WTC11 (cell line): Measurements from ENCODE around the gene SHBG. TPM values are rescaled to one million over a fixed set of nuclear protein-coding genes. Genes with fewer than 3 reads are reported as not detected.

Experiments
- ATAC-seq: fragments of 200-7000 bp; cut with Tn5 transposase; 2 replicates; pipeline ENCODE4 v1.10.0; 2021; ENCODE audit warnings: mild to moderate bottlenecking, moderate library complexity
- CTCF ChIA-PET: fragments of 300-600 bp; sonication (Branson Sonifier 250); formaldehyde crosslinking; loops from one replicate; lab custom pipeline; 2021; ENCODE audit warnings: antibody characterized with exemption; lab: Charles Lee
- POLR2A ChIA-PET: fragments of 350-600 bp; sonication (Branson Sonifier 250); formaldehyde crosslinking; loops from one replicate; lab custom pipeline; 2021; ENCODE audit warnings: antibody characterized with exemption; lab: Charles Lee
- DNase-seq: peaks from one replicate; pipeline ENCODE4 v3.0.0; 2021; ENCODE audit warnings: low spot score
- H3K27ac Mint-ChIP-seq: 2 replicates; pipeline ENCODE4 v1.8.0; 2021; ENCODE audit warnings: mixed read lengths
- H3K27me3 Mint-ChIP-seq: 2 replicates; pipeline ENCODE4 v1.8.0; 2021; ENCODE audit warnings: low read depth, mild to moderate bottlenecking, moderate library complexity, mixed read lengths
- H3K36me3 Mint-ChIP-seq: 2 replicates; pipeline ENCODE4 v1.8.0; 2021; ENCODE audit warnings: mixed read lengths
- H3K4me1 Mint-ChIP-seq: 2 replicates; pipeline ENCODE4 v1.8.0; 2022; ENCODE audit warnings: mixed read lengths
- H3K4me3 Mint-ChIP-seq: 2 replicates; pipeline ENCODE4 v1.8.0; 2021; ENCODE audit warnings: mild to moderate bottlenecking, moderate library complexity, mixed read lengths
- H3K9me3 Mint-ChIP-seq: 2 replicates; pipeline ENCODE4 v1.8.0; 2021; ENCODE audit warnings: mixed read lengths
- CREB1 ChIP-seq: sonication (generic); formaldehyde crosslinking; IDR thresholded peaks from 2 replicates; pipeline ENCODE4 v1.8.0; 2023; ENCODE audit warnings: mild to moderate bottlenecking, missing genetic modification reagents
- E2F5 ChIP-seq: sonication (generic); formaldehyde crosslinking; IDR thresholded peaks from 2 replicates; pipeline ENCODE4 v1.8.1; 2022; ENCODE audit warnings: mild to moderate bottlenecking, moderate library complexity, missing genetic modification reagents
- ELF4 ChIP-seq: sonication (generic); formaldehyde crosslinking; IDR thresholded peaks from 2 replicates; pipeline ENCODE4 v1.8.1; 2022; ENCODE audit warnings: low read depth, mild to moderate bottlenecking, moderate library complexity, missing genetic modification reagents
- ERG ChIP-seq: fragments of 250-450 bp; sonication (Bioruptor Pico); IDR thresholded peaks from 2 replicates; pipeline ENCODE4 v1.8.0; 2021; ENCODE audit warnings: mild to moderate bottlenecking
- FOXP1 ChIP-seq: sonication (generic); formaldehyde crosslinking; IDR thresholded peaks from 2 replicates; pipeline ENCODE4 v1.8.0; 2022; ENCODE audit warnings: missing genetic modification reagents, mild to moderate bottlenecking, moderate library complexity, borderline replicate concordance
- FOXP4 ChIP-seq: sonication (generic); formaldehyde crosslinking; IDR thresholded peaks from 2 replicates; pipeline ENCODE4 v1.8.0; 2022; ENCODE audit warnings: mild to moderate bottlenecking, missing genetic modification reagents
- IRF2 ChIP-seq: sonication (generic); formaldehyde crosslinking; IDR thresholded peaks from 2 replicates; pipeline ENCODE4 v1.8.0; 2022; ENCODE audit warnings: low read depth, missing genetic modification reagents, borderline replicate concordance
- KAT7 ChIP-seq: sonication (generic); formaldehyde crosslinking; IDR thresholded peaks from 2 replicates; pipeline ENCODE4 v1.8.1; 2023; ENCODE audit warnings: missing genetic modification reagents, mild to moderate bottlenecking, borderline replicate concordance
- MYBL2 ChIP-seq: sonication (generic); formaldehyde crosslinking; IDR thresholded peaks from 2 replicates; pipeline ENCODE4 v1.8.1; 2023; ENCODE audit warnings: mild to moderate bottlenecking, moderate library complexity, missing genetic modification reagents
- NR2C2 ChIP-seq: sonication (generic); formaldehyde crosslinking; IDR thresholded peaks from 2 replicates; pipeline ENCODE4 v1.8.0; 2022; ENCODE audit warnings: mild to moderate bottlenecking, missing genetic modification reagents
- USF2 ChIP-seq: sonication (generic); formaldehyde crosslinking; IDR thresholded peaks from 2 replicates; pipeline ENCODE4 v1.8.1; 2023; ENCODE audit warnings: mild to moderate bottlenecking, missing genetic modification reagents, moderate library complexity
- ZMAT4 ChIP-seq: fragments of 250-450 bp; sonication (Bioruptor Pico); IDR thresholded peaks from 2 replicates; pipeline ENCODE4 v1.9.0; 2021; ENCODE audit warnings: mild to moderate bottlenecking
- ZNF138 ChIP-seq: sonication (generic); formaldehyde crosslinking; conservative IDR thresholded peaks from 2 replicates; pipeline ENCODE4 v1.8.1; 2022; ENCODE audit warnings: mild to moderate bottlenecking, moderate library complexity, missing genetic modification reagents
- ZNF232 ChIP-seq: sonication (generic); formaldehyde crosslinking; IDR thresholded peaks from 2 replicates; pipeline ENCODE4 v1.8.0; 2022; ENCODE audit warnings: mild to moderate bottlenecking, missing genetic modification reagents
- ZNF416 ChIP-seq: fragments of 250-450 bp; sonication (Bioruptor Pico); IDR thresholded peaks from 2 replicates; pipeline ENCODE4 v1.9.0; 2021; ENCODE audit warnings: mild to moderate bottlenecking, inconsistent platforms
- ZNF425 ChIP-seq: fragments of 250-450 bp; sonication (Bioruptor Pico); conservative IDR thresholded peaks from 2 replicates; pipeline ENCODE4 v1.9.0; 2021; ENCODE audit warnings: mild to moderate bottlenecking
- ZSCAN18 ChIP-seq: fragments of 250-450 bp; sonication (Bioruptor Pico); IDR thresholded peaks from 2 replicates; pipeline ENCODE4 v2.1.2; 2022; ENCODE audit warnings: mild to moderate bottlenecking, moderate library complexity
- total RNA-seq: library from RNA; stranded (reverse); gene quantifications from 3 replicates; pipeline ENCODE4 v1.2.3, GENCODE V29; 2021

SHBG gene
- total RNA-seq, 1 experiment from 2014 or later, result 0.83 TPM

- TF ChIP-seq ZNF425 (CRISPR knock-in tag) (no peak), MYBL2 (CRISPR knock-in tag) (no peak)
- TF ChIP-seq, all 79 proteins: peak for 0
Measured at GRCh38 chr17:7654832-7655540, 25.1 kb downstream of the SHBG start (continued).

GRCh38 chr17:7655541-7655840 is 25.6 kb downstream of the SHBG start:
- DNase-seq (no peak), ATAC-seq (no peak)
- Mint-ChIP-seq H3K4me3 (no peak overlapping the region), H3K27ac (peak overlapping the region; percentile 82; the same call in 1 of the 2 replicates), H3K9me3 (no peaks in the 10 kb centered on the region), H3K4me1 (peaks cover 49% of the 10 kb centered on the region), H3K36me3 (peaks cover 28% of the 10 kb centered on the region), H3K27me3 (peaks cover 23% of the 10 kb centered on the region)
- TF ChIP-seq FOXP1 (peak; percentile 35; the same call in 1 of the 2 replicates), ZNF416 (CRISPR knock-in tag) (no peak), IRF2 (CRISPR knock-in tag) (no peak), ZSCAN18 (CRISPR knock-in tag) (no peak)
- CTCF ChIA-PET, result interaction anchor here (1.1 to 6.9 kb wide), 7 partner anchors 14 to 61 kb away, joined by 4 to 68 read pairs (median 17); partner anchors contain the start of genes DNAH2, EFNB3, SAT2 and SHBG
- POLR2A ChIA-PET, result interaction anchor here (0.5 to 2.4 kb wide), 2 partner anchors 28 to 121 kb away, joined by 4 to 20 read pairs; partner anchors contain the start of gene SAT2

GRCh38 chr17:7656958-7657609 is 27.1 kb downstream of the SHBG start:
- Mint-ChIP-seq H3K27ac (peak overlapping the region; percentile 97), H3K9me3 (no peaks in the 10 kb centered on the region), H3K4me1 (peaks cover 47% of the 10 kb centered on the region), H3K36me3 (peaks cover 28% of the 10 kb centered on the region), H3K27me3 (peaks cover 14% of the 10 kb centered on the region), H3K4me3 (peak overlapping the region; percentile 53)
- ChIA-PET POLR2A (interaction anchor here (0.5 to 2.4 kb wide), 15 partner anchors 8 to 186 kb away, joined by 3 to 22 read pairs (median 5); partner anchors contain the start of genes DNAH2, EFNB3, FXR2 and MPDU1), CTCF (interaction anchor here (0.5 to 6.9 kb wide), 24 partner anchors 9 to 404 kb away, joined by 3 to 68 read pairs (median 6); partner anchors contain the start of genes ACAP1, DNAH2, FXR2 and MPDU1)
- peak; percentile 94 for DNase-seq
- ATAC-seq, result peak; percentile 91
- TF ChIP-seq ZSCAN18 (CRISPR knock-in tag) (no peak), NR2C2 (no peak), KAT7 (CRISPR knock-in tag) (no peak), CREB1 (CRISPR knock-in tag) (no peak), E2F5 (CRISPR knock-in tag) (no peak), ERG (CRISPR knock-in tag) (no peak), ZNF138 (no peak), ZNF232 (CRISPR knock-in tag) (no peak), ZMAT4 (CRISPR knock-in tag) (no peak), USF2 (CRISPR knock-in tag) (no peak), ELF4 (CRISPR knock-in tag) (no peak), FOXP4 (no peak)
